OCI-M2 (cell line): Measurements from ENCODE around the gene OTOP2.

ENCODE experiments used
- DNase-seq: peaks from one replicate; lab custom pipeline; 2025; ENCODE audit not compliant: unreplicated experiment; lab: John Stamatoyannopoulos, UW

Gene OTOP2

GRCh38 chr17:74923538-74924249, 379 bp upstream of the OTOP2 start:
- DNase-seq, result peak; percentile 2

- no peak for DNase-seq
These were observed 1.2 kb downstream of the OTOP2 start for GRCh38 chr17:74925242-74925641.

DNA sequence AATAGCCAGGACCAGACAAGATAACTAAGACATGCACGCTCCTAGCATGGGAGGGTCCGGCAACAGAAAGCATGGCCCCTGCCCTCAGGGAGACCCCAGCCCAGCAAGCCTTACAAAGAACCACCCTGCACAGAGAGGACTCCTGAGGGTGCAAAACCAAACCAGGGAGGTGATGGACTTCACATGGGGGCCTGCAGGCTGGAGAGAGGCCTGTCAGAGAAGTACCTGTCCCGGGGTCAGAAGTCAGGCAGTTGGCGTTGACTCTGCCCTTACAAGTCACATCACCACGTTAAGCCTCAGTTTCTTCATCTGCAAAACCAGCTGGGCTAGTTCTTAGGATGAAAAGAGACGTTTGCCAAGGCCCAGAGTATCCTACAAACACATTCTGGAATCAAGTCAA, 4.7 kb downstream of the OTOP2 start:
- no peak for DNase-seq

DNA sequence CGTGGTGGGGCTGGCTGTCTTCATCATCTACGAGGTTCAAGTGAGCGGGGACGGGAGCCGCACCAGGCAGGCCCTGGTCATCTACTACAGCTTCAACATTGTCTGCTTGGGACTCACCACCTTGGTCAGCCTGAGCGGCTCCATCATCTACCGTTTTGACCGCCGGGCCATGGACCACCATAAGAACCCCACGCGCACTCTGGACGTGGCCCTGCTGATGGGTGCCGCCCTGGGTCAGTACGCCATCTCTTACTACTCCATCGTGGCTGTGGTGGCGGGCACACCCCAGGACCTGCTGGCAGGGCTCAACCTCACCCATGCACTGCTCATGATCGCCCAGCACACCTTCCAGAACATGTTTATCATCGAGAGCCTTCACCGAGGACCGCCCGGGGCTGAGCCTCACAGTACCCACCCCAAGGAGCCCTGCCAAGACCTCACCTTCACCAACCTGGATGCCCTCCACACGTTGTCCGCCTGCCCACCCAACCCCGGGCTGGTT, 6.5 kb downstream of the OTOP2 start:
- no peak for DNase-seq

GRCh38 chr17:74935048-74935447, 11.0 kb downstream of the OTOP2 start:
- DNase-seq, result no peak

- DNase-seq, result no peak
These were observed 11.8 kb downstream of the OTOP2 start, which contains the start of gene OTOP3 for GRCh38 chr17:74935585-74936469. TSS of gene OTOP3 (plus strand) at chr17:74935898. CDS start at chr17:74935922, 24 bp downstream.

GRCh38 chr17:74936470-74936799, 12.4 kb downstream of the OTOP2 start:
- DNase-seq, result no peak

GRCh38 chr17:74937064-74938051, 13.3 kb downstream of the OTOP2 start:
- no peak for DNase-seq

DNA sequence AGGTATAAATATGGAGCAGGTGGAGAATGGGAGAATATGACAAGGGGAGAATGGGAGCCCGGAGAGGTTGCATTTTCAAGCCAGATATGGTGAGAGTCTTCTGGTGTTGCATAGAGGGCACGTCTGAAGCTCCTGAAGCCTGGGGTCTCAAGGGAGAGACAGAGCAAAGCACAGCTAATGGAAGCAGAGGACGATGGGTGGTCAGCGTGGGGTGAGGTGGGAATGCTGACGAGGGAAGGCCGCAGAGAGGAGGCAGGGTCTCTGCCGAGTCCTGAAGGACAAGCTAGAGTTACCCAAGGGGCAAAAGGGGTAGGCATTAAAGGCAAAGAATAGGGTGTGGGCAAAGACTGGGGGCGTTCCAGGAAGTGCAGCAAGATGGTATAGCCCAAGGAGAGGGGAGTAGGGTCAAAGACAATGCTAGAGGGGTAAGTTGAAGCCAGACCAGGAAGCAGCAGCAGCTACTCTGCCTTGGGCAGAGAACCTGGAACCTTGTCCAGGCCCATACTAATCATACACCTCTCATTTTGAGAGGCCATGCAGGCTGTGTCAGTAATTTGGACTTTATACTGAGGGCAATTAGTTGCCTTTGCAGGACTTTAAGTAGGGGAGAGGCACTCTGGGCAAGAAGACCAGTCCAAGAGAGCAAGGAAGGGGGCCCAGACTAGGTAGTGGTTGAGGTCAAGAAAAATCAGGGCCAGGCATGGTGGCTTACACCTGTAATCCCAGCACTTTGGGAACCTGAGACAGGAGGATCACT, 14.3 kb downstream of the OTOP2 start:
- DNase-seq, result no peak

DNA sequence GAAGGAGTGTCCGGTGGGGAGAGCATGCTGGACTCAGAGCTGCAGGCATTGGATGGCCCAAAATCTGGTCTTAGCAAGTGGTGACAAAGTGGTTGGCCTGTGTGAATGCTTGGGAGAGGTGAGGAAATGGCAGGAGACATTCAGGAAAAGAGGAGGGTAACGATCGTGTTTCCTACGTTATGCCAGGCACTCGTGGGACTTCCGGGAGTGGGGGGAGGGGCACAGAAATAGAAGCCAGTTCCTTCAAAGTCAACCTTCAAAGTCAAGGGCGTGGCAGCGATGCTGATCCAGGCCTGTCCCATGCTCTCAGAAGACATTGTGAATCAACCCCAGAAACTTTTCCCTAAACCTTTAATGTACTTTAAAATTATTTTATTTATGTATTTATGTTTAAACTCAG, 15.5 kb downstream of the OTOP2 start:
- no peak for DNase-seq

- DNase-seq, result no peak
These were observed 17.2 kb downstream of the OTOP2 start for GRCh38 chr17:74941128-74941725.

DNA sequence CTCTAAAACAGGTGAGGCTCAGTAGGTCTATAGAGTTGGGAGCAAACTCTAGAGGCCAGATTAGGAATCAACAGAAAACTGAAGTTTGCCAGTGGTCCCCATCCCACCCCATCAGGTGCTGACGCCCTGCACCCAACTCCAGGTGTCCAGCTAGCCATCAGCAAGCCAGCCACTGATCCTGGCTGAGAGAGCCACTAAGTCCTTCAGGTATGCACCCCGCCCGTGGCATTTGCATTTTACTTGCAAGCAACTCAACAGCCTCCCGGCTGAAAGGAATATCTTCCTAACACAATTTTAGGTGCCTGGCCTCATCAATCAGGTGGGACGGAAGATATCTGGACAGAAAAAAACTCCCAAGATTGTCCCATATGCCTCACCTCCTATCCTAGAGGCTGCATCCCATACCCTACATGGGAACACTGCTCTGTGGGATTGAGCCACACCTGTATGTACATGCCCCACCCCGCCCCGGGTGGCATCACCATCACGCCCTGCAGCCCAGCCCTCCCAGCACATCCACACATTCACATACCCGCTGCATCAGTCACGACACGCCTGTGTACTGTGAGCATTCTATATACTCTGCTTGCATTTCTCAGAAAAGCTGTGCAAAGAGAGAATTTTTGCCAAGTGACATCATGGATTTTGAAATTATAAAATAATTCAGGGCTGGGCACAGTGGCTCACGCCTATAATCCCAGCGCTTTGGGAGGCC, 19.9 kb downstream of the OTOP2 start:
- no peak for DNase-seq

GRCh38 chr17:74945543-74945942, 21.5 kb downstream of the OTOP2 start:
- DNase-seq, result no peak

DNA sequence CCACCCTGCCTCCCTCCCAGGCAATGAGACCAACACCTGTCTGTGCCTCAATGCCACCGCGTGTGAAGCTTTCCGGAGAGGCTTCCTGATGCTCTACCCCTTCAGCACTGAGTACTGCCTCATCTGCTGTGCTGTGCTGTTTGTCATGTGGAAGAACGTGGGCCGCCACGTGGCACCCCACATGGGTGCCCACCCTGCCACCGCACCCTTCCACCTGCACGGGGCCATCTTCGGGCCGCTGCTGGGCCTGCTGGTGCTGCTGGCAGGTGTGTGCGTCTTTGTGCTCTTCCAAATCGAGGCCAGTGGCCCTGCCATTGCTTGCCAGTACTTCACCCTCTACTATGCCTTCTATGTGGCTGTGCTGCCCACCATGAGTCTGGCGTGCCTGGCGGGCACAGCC, 22.6 kb downstream of the OTOP2 start:
- DNase-seq, result no peak

- no peak for DNase-seq
These were observed 23.1 kb downstream of the OTOP2 start for GRCh38 chr17:74947041-74947754.

DNA sequence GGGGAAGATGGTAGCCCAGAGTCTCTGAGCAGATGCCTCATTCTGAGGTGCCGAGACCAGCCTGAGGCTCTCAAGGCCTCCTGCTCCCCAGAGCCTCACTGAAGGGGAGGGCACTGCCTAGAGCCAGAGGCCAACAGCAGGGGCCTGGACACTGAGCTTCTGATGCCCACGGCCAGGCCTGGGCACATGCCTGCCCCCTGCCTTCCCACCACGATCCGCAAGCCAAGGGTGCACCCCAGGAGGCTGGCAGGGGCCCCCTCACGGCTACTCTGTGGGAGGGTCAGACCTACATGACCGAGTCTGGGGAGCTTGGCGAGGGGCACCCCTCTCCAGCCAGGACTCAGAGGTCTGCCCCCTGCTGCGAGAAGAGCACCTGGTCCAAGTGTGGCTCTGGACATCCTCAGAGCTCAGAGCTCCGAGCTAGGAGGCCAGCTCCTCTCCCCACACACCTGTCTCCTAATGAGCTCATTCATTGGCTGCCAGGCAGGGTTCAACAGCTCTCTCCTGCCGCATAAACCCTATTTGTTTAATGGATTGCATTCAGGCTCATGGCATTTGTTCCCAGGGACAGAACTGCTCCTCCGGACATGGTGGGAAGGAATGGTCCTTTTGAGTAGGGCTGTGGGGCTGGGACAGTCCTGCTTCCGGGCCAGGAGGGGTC, 25.5 kb downstream of the OTOP2 start:
- no peak for DNase-seq

DNA sequence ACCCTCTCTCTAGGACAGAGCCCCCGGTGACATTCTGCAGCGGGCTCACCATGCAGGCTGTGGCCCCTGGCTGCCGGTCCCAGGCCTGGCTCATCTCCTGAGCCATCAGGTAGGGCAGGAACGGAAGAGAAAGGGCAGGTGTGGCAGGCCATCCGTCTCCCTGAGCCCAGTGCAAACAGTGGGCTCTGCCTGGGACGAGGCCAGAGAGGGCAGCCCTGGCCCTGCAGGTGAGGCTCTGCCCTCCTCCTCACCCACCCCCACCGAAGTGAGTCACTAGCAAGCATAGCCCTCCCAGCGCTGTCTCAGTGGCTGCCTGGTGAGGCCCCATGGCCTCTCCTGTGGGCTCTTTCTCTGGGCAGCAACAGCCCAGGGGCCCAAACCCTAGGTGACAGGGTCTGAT, 26.1 kb downstream of the OTOP2 start:
- DNase-seq, result no peak

GRCh38 chr17:74951065-74951464, 27.0 kb downstream of the OTOP2 start:
- no peak for DNase-seq
